HCT116 (cell line): ENCODE data around the gene C14orf180. TPM values are rescaled to one million over a fixed set of nuclear protein-coding genes. Genes with fewer than 3 reads are reported as not detected.

Experiments
- ATAC-seq: fragments of 200-7000 bp; cut with Tn5 transposase; 2 replicates; pipeline ENCODE4 v1.9.1; 2020; ENCODE audit warnings: mild to moderate bottlenecking, moderate library complexity
- BruUV-seq: library from RNA; stranded (reverse); fragments of 400-500 nt; replicated peaks from 2 replicates; lab custom pipeline; 2021; lab: Mats Ljungman, UMichigan
- CTCF ChIA-PET: fragments of 300-600 bp; sonication (Branson Sonifier 250); formaldehyde crosslinking; loops from one replicate; lab custom pipeline; 2021; ENCODE audit warnings: antibody characterized with exemption; lab: Charles Lee
- POLR2A ChIA-PET: fragments of 300-600, 350-600 bp; sonication (Branson Sonifier 250); formaldehyde crosslinking; loops from one replicate; lab custom pipeline; 2021; ENCODE audit warnings: antibody characterized with exemption; lab: Charles Lee
- RAD21 ChIA-PET, 2 experiments: fragments of 300-600 bp; sonication (Branson Sonifier 250); formaldehyde crosslinking; loops; one replicate each; lab custom pipeline; 2023; ENCODE audit warnings: low total read pairs in 2 of 2; ENCODE audit not compliant: uncharacterized antibody in 2 of 2, unreplicated experiment in 2 of 2, low non-redundant PET in 1 of 2; lab: Charles Lee
- DNase-seq: peaks from one replicate; pipeline ENCODE4 v3.0.0-alpha.2; 2010; ENCODE audit warnings: low read depth, low spot score
- H2AFZ ChIP-seq: fragments of 200-600 bp; shearing (Covaris generic), sonication (generic); 2 replicates; pipeline ENCODE4 v1.6.1; 2017; ENCODE audit warnings: low read depth, mixed run types, mixed read lengths, antibody characterized with exemption, low read length; ENCODE audit not compliant: poor library complexity, severe bottlenecking
- H3K27ac ChIP-seq: 2 replicates; pipeline ENCODE4 v1.5.1; 2012; ENCODE audit warnings: low read depth, low read length
- H3K27me3 ChIP-seq: fragments of 200-600 bp; sonication (generic); 2 replicates; pipeline ENCODE4 v1.6.1; 2016; ENCODE audit warnings: mixed run types, low read length, mixed read lengths; ENCODE audit not compliant: insufficient read depth
- H3K36me3 ChIP-seq, 2 experiments: fragments of 200-500 bp in 1 of 2; fragments of 200-600 bp in 1 of 2; sonication (Bioruptor generic) in 1 of 2; sonication (generic) in 1 of 2; 2 replicates each; pipeline versions ENCODE4 v1.5.1 to v1.6.1; 2014 to 2016; ENCODE audit warnings: low read length in 2 of 2, inconsistent platforms in 1 of 2, mixed read lengths in 1 of 2, mixed run types in 1 of 2; ENCODE audit not compliant: insufficient read depth in 2 of 2, control insufficient read depth in 1 of 2
- H3K4me1 ChIP-seq, 2 experiments: fragments of 200-600 bp in 1 of 2; sonication (generic) in 1 of 2; 2 replicates each; pipeline versions ENCODE4 v1.5.1 to v1.6.1; 2012 to 2017; ENCODE audit warnings: low read length in 2 of 2, inconsistent platforms in 1 of 2, mild to moderate bottlenecking in 1 of 2, mixed read lengths in 1 of 2, mixed run types in 1 of 2, moderate library complexity in 1 of 2; ENCODE audit not compliant: insufficient read depth in 2 of 2, control insufficient read depth in 1 of 2
- H3K4me2 ChIP-seq: fragments of 200-600 bp; sonication (generic); 2 replicates; pipeline ENCODE4 v1.6.1; 2017; ENCODE audit warnings: mixed run types, low read length, mixed read lengths
- H3K4me3 ChIP-seq, 2 experiments: fragments of 200-600 bp in 1 of 2; sonication (generic) in 1 of 2; replicated peaks in 1 of 2; 2 replicates each; pipeline ENCODE4 v1.5.1; 2011 to 2016; ENCODE audit warnings: low read length in 2 of 2, control low read depth in 1 of 2, low read depth in 1 of 2, mild to moderate bottlenecking in 1 of 2, mixed read lengths in 1 of 2, mixed run types in 1 of 2
- H3K79me2 ChIP-seq: fragments of 200-600 bp; sonication (generic); 2 replicates; pipeline ENCODE4 v1.6.1; 2017; ENCODE audit warnings: mild to moderate bottlenecking, mixed run types, low read length, moderate library complexity, mixed read lengths; ENCODE audit not compliant: insufficient read depth
- H3K9ac ChIP-seq: fragments of 200-600 bp; sonication (generic); 2 replicates; pipeline ENCODE4 v1.6.1; 2016; ENCODE audit warnings: low read length, mixed read lengths
- H3K9me2 ChIP-seq: fragments of 200-600 bp; sonication (generic), shearing (Covaris generic); 2 replicates; pipeline ENCODE4 v1.6.1; 2017; ENCODE audit warnings: mixed run types, mild to moderate bottlenecking, moderate library complexity; ENCODE audit not compliant: insufficient read depth
- H3K9me3 ChIP-seq, 2 experiments: fragments of 200-500 bp in 1 of 2; fragments of 200-600 bp in 1 of 2; sonication (Bioruptor generic) in 1 of 2; sonication (generic) in 1 of 2; 2 replicates each; pipeline ENCODE4 v1.6.1; 2014 to 2017; ENCODE audit warnings: low read length in 2 of 2, mixed read lengths in 2 of 2, inconsistent platforms in 1 of 2, low read depth in 1 of 2, mild to moderate bottlenecking in 1 of 2, mixed run types in 1 of 2, moderate library complexity in 1 of 2; ENCODE audit not compliant: control insufficient read depth in 1 of 2, insufficient read depth in 1 of 2
- H4K20me1 ChIP-seq: fragments of 200-600 bp; sonication (generic), shearing (Covaris generic); 2 replicates; pipeline ENCODE4 v1.6.1; 2017; ENCODE audit warnings: mixed run types, mild to moderate bottlenecking, moderate library complexity; ENCODE audit not compliant: insufficient read depth
- ATF3 ChIP-seq: IDR thresholded peaks from 2 replicates; pipeline ENCODE4 v1.6.1; 2012
- CBX3 ChIP-seq: IDR thresholded peaks from 2 replicates; pipeline ENCODE4 v1.6.1; 2012; ENCODE audit warnings: low read depth
- CEBPB ChIP-seq: IDR thresholded peaks from 2 replicates; pipeline ENCODE4 v1.6.1; 2012; ENCODE audit warnings: low read depth
- EGR1 ChIP-seq: IDR thresholded peaks from 2 replicates; pipeline ENCODE4 v1.6.1; 2012; ENCODE audit warnings: low read depth
- ELF1 ChIP-seq: IDR thresholded peaks from 2 replicates; pipeline ENCODE4 v1.6.1; 2012; ENCODE audit warnings: low read depth, borderline replicate concordance
- EZH2 ChIP-seq: fragments of 200-600 bp; sonication (generic); IDR thresholded peaks from 2 replicates; pipeline ENCODE4 v1.6.1; 2017; ENCODE audit warnings: antibody characterized with exemption, mixed run types
- EZH2phosphoT487 ChIP-seq: fragments of 200-600 bp; IDR thresholded peaks from 2 replicates; pipeline ENCODE4 v1.6.1; 2018; ENCODE audit warnings: antibody characterized with exemption, borderline replicate concordance
- FOSL1 ChIP-seq: IDR thresholded peaks from 2 replicates; pipeline ENCODE4 v1.6.1; 2012; ENCODE audit warnings: low read depth
- JUND ChIP-seq: IDR thresholded peaks from 2 replicates; pipeline ENCODE4 v1.6.1; 2012
- POLR2A ChIP-seq: IDR thresholded peaks from 2 replicates; pipeline ENCODE4 v1.7.0; 2011; ENCODE audit warnings: borderline replicate concordance; ENCODE audit not compliant: insufficient read depth, insufficient read length; ENCODE audit errors: extremely low read depth
- POLR2AphosphoS5 ChIP-seq: IDR thresholded peaks from 2 replicates; pipeline ENCODE4 v1.6.1; 2011; ENCODE audit warnings: mild to moderate bottlenecking, low read depth, low read length, moderate library complexity
- SIN3A ChIP-seq: IDR thresholded peaks from 2 replicates; pipeline ENCODE4 v1.6.1; 2012; ENCODE audit warnings: low read depth
- SP1 ChIP-seq: IDR thresholded peaks from 2 replicates; pipeline ENCODE4 v1.6.1; 2012; ENCODE audit warnings: low read depth
- SRF ChIP-seq: IDR thresholded peaks from 2 replicates; pipeline ENCODE4 v1.6.1; 2012; ENCODE audit warnings: low read depth
- TCF7L2 ChIP-seq: IDR thresholded peaks from 2 replicates; pipeline ENCODE4 v1.7.0; 2011; ENCODE audit warnings: borderline replicate concordance, inconsistent platforms; ENCODE audit not compliant: insufficient read depth, insufficient read length; ENCODE audit errors: extremely low read depth
- ZFX ChIP-seq: fragments of 450-650 bp; IDR thresholded peaks from 2 replicates; pipeline ENCODE4 v1.6.1; 2017
- ZNF274 ChIP-seq: fragments of 200-500 bp; sonication (Bioruptor generic); IDR thresholded peaks from 2 replicates; pipeline ENCODE4 v1.6.1; 2014; ENCODE audit warnings: mild to moderate bottlenecking, low read depth, low read length, inconsistent platforms
- intact Hi-C: fragments of 100-400 bp; cut with micrococcal nuclease; formaldehyde crosslinking; loops from 2 replicates; pipeline ENCODE4 v1.10.0; 2022
- total RNA-seq: library from RNA; stranded (reverse); gene quantifications from one replicate; pipeline ENCODE4 v1.2.1, GENCODE V29; 2021; ENCODE audit not compliant: unreplicated experiment
- TF ChIP-seq, protein P1 (sequence below): IDR thresholded peaks from 2 replicates; pipeline ENCODE4 v1.6.1; 2011; ENCODE audit warnings: mild to moderate bottlenecking, low read length, moderate library complexity; ENCODE audit not compliant: insufficient replicate concordance; ENCODE audit errors: extremely low read depth
- TF ChIP-seq, protein P2 (sequence below): IDR thresholded peaks from 2 replicates; pipeline ENCODE4 v1.6.1; 2012
- TF ChIP-seq, protein P3 (sequence below): IDR thresholded peaks from 2 replicates; pipeline ENCODE4 v1.6.1; 2012; ENCODE audit warnings: low read depth

C14orf180 gene
- total RNA-seq, 1 experiment from 2014 or later, result not detected

DNA sequence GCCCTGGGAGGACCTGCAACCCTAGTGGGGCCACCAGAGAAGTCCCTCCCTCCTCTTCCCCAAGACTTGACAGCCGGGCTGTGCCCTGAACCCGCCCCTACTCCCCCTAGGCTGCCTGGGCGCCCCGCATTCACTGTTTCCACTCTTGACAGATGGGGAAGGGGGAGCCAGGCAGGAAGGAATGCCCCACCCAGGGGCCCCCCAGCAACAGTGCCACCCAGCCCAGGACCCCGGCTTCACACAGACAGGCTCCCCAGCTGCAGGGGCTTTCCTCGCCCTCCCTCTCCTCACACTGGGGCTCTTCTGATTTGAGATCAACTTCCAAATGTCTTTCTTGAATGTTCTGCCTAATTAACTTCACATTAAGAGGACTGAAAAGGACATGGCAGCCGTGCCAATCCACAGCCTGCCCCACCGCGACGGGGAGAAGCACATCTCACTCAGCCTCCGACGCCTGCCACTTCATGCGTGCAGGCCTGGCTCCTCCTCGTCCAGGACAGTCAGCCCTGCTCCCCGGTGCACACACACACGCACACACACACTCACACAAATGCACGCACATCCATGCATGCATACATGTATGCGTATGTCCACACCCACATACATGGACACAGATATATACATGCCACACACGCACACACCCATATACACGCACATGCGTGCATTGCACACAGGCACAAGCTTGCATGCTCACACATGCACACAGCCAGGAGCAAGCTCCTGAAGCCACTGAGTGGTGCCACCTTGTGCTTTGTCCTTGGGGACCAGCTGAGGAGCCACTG lies 19.6 kb upstream of the C14orf180 start (continued):
- TF ChIP-seq ZNF274 (no peak), POLR2A (no peak), SIN3A (no peak)

- ATAC-seq (no peak), DNase-seq (no peak)
- ChIA-PET POLR2A (no interaction called here), CTCF (interaction anchor here (0.7 kb wide), 1 partner anchor 159 kb away, joined by 3 read pairs; no protein-coding TSS in a partner anchor), RAD21 (no interaction called here)
- Histone ChIP-seq H3K4me2 (no peak overlapping the region), H2AFZ (no peak overlapping the region), H3K9me3 (no peaks in the 10 kb centered on the region), H3K79me2 (no peaks in the 10 kb centered on the region), H3K4me1 (peaks cover 0 to 9% of the 10 kb centered on the region in 2 experiments; a peak in 1 of 4 replicates), H4K20me1 (no peaks in the 10 kb centered on the region), H3K27me3 (peaks cover 6% of the 10 kb centered on the region; the same call in 1 of the 2 replicates), H3K27ac (no peak overlapping the region), H3K36me3 (no peaks in the 10 kb centered on the region), H3K4me3 (no peak overlapping the region), H3K9me2 (no peaks in the 10 kb centered on the region), H3K9ac (no peak overlapping the region)
- no TSS peak for BruUV-seq
- TF ChIP-seq EZH2 (no peak), TCF7L2 (no peak), SP1 (no peak), EZH2phosphoT487 (no peak), ATF3 (no peak), EGR1 (no peak), ZNF274 (no peak), CBX3 (no peak), POLR2A (no peak), POLR2AphosphoS5 (no peak), CEBPB (no peak), ELF1 (no peak), FOSL1 (no peak), JUND (no peak), ZFX (no peak), SRF (no peak), SIN3A (no peak)
- TF ChIP-seq, protein P1, sequence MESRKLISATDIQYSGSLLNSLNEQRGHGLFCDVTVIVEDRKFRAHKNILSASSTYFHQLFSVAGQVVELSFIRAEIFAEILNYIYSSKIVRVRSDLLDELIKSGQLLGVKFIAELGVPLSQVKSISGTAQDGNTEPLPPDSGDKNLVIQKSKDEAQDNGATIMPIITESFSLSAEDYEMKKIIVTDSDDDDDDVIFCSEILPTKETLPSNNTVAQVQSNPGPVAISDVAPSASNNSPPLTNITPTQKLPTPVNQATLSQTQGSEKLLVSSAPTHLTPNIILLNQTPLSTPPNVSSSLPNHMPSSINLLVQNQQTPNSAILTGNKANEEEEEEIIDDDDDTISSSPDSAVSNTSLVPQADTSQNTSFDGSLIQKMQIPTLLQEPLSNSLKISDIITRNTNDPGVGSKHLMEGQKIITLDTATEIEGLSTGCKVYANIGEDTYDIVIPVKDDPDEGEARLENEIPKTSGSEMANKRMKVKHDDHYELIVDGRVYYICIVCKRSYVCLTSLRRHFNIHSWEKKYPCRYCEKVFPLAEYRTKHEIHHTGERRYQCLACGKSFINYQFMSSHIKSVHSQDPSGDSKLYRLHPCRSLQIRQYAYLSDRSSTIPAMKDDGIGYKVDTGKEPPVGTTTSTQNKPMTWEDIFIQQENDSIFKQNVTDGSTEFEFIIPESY, result no peak
- TF ChIP-seq, protein P2, sequence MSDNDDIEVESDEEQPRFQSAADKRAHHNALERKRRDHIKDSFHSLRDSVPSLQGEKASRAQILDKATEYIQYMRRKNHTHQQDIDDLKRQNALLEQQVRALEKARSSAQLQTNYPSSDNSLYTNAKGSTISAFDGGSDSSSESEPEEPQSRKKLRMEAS, result no peak
- TF ChIP-seq, protein P3, sequence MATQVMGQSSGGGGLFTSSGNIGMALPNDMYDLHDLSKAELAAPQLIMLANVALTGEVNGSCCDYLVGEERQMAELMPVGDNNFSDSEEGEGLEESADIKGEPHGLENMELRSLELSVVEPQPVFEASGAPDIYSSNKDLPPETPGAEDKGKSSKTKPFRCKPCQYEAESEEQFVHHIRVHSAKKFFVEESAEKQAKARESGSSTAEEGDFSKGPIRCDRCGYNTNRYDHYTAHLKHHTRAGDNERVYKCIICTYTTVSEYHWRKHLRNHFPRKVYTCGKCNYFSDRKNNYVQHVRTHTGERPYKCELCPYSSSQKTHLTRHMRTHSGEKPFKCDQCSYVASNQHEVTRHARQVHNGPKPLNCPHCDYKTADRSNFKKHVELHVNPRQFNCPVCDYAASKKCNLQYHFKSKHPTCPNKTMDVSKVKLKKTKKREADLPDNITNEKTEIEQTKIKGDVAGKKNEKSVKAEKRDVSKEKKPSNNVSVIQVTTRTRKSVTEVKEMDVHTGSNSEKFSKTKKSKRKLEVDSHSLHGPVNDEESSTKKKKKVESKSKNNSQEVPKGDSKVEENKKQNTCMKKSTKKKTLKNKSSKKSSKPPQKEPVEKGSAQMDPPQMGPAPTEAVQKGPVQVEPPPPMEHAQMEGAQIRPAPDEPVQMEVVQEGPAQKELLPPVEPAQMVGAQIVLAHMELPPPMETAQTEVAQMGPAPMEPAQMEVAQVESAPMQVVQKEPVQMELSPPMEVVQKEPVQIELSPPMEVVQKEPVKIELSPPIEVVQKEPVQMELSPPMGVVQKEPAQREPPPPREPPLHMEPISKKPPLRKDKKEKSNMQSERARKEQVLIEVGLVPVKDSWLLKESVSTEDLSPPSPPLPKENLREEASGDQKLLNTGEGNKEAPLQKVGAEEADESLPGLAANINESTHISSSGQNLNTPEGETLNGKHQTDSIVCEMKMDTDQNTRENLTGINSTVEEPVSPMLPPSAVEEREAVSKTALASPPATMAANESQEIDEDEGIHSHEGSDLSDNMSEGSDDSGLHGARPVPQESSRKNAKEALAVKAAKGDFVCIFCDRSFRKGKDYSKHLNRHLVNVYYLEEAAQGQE, result no peak
- intact Hi-C loops, result no loop called here
Measured at GRCh38 chr14:104560586-104560945, 19.0 kb upstream of the C14orf180 start.
